Embryonic facial prominence (tissue), 1 donor: ENCODE measurements around the gene NUDT8.
"Not testable (repeated sequence)": the region's sequence is repeated elsewhere in the genome, so short reads cannot be mapped to it uniquely, and the experiment has no call there.

Experiments used
- DNase-seq: peaks from one replicate; pipeline ENCODE4 v3.0.0-alpha.2; 2016; ENCODE audit errors: extremely low spot score

NUDT8 gene

GRCh38 chr11:67627812-67628624, 1.7 kb downstream of the NUDT8 start:
- DNase-seq = no peak

- DNase-seq = no peak
Measured at GRCh38 chr11:67627441-67627811, 2.3 kb downstream of the NUDT8 start.

- no peak for DNase-seq
Measured at GRCh38 chr11:67626970-67627369, 2.8 kb downstream of the NUDT8 start.

- not testable (repeated sequence) for DNase-seq
Measured at GRCh38 chr11:67626131-67626833, 3.5 kb downstream of the NUDT8 start.

- DNase-seq = not testable (repeated sequence)
Measured at GRCh38 chr11:67623795-67624194, 5.9 kb downstream of the NUDT8 start.

GRCh38 chr11:67622905-67623304, 6.8 kb downstream of the NUDT8 start:
- DNase-seq = not testable (repeated sequence)

GRCh38 chr11:67621928-67622327, 7.8 kb downstream of the NUDT8 start:
- not testable (repeated sequence) for DNase-seq

- DNase-seq = not testable (repeated sequence)
Measured at GRCh38 chr11:67620621-67621020, 9.1 kb downstream of the NUDT8 start.

GRCh38 chr11:67619683-67620618, 9.8 kb downstream of the NUDT8 start:
- DNase-seq = not testable (repeated sequence)

GRCh38 chr11:67618901-67619659, 10.7 kb downstream of the NUDT8 start:
- not testable (repeated sequence) for DNase-seq

- no peak for DNase-seq
Measured at GRCh38 chr11:67617243-67617953, 12.3 kb downstream of the NUDT8 start.

GRCh38 chr11:67616431-67617242, 13.1 kb downstream of the NUDT8 start:
- DNase-seq = no peak

- DNase-seq = no peak
Measured at GRCh38 chr11:67615728-67616430, 13.9 kb downstream of the NUDT8 start.

- DNase-seq = no peak
Measured at GRCh38 chr11:67614730-67615714, 14.7 kb downstream of the NUDT8 start.

- DNase-seq = no peak
Measured at GRCh38 chr11:67613960-67614715, 15.6 kb downstream of the NUDT8 start.

- DNase-seq = no peak
Measured at GRCh38 chr11:67613313-67613959, 16.3 kb downstream of the NUDT8 start.

GRCh38 chr11:67612751-67613150, 17.0 kb downstream of the NUDT8 start:
- no peak for DNase-seq
